Measurements from ENCODE around the gene MCCD1.

Gene MCCD1

GRCh38 chr6:31510007-31510406 is 18.8 kb upstream of the MCCD1 start:
- DNase-seq (ENCODE audit: low spot score) (no peak), FAIRE-seq (no peak)

GRCh38 chr6:31513456-31514165 is 15.2 kb upstream of the MCCD1 start:
- FAIRE-seq, result no peak

GRCh38 chr6:31521835-31522234 is 6.9 kb upstream of the MCCD1 start:
- FAIRE-seq (no peak), DNase-seq (ENCODE audit: low spot score) (no peak)

More at GRCh38 chr6:31513456-31514165, 15.2 kb upstream of the MCCD1 start:
- no peak for DNase-seq (ENCODE audit: low spot score)

- DNase-seq (ENCODE audit: low spot score) (no peak), FAIRE-seq (no peak)
These were observed 3.2 kb upstream of the MCCD1 start for GRCh38 chr6:31525553-31525931.

GRCh38 chr6:31525932-31526591 is 2.7 kb upstream of the MCCD1 start:
- no peak for DNase-seq (ENCODE audit: low spot score)
- no peak for FAIRE-seq

GRCh38 chr6:31528307-31528777 is 420 bp upstream of the MCCD1 start:
- FAIRE-seq (no peak), DNase-seq (ENCODE audit: low spot score) (no peak)

- DNase-seq (ENCODE audit: low spot score) (no peak), FAIRE-seq (no peak)
These were observed 778 bp downstream of the MCCD1 start for GRCh38 chr6:31529329-31530150.

GRCh38 chr6:31530659-31531058 is 1.9 kb downstream of the MCCD1 start:
- no peak for DNase-seq (ENCODE audit: low spot score)
- no peak for FAIRE-seq

GRCh38 chr6:31531162-31531561 is 2.4 kb downstream of the MCCD1 start:
- FAIRE-seq, result no peak
- DNase-seq (ENCODE audit: low spot score), result no peak

GRCh38 chr6:31531771-31532643 is 3.2 kb downstream of the MCCD1 start:
- no peak for FAIRE-seq

GRCh38 chr6:31532644-31533454 is 4.1 kb downstream of the MCCD1 start:
- no peak for DNase-seq (ENCODE audit: low spot score)
- no peak for FAIRE-seq

More at GRCh38 chr6:31531771-31532643, 3.2 kb downstream of the MCCD1 start:
- no peak for DNase-seq (ENCODE audit: low spot score)

- DNase-seq (ENCODE audit: low spot score) (no peak), FAIRE-seq (no peak)
These were observed 4.7 kb downstream of the MCCD1 start for GRCh38 chr6:31533455-31533841.

- FAIRE-seq (no peak), DNase-seq (ENCODE audit: low spot score) (no peak)
These were observed 5.2 kb downstream of the MCCD1 start for GRCh38 chr6:31534011-31534410.

- DNase-seq (ENCODE audit: low spot score), result no peak
These were observed 5.8 kb downstream of the MCCD1 start for GRCh38 chr6:31534521-31535040.

GRCh38 chr6:31535538-31536324 is 7.0 kb downstream of the MCCD1 start:
- DNase-seq (ENCODE audit: low spot score) (no peak), FAIRE-seq (no peak)

More at GRCh38 chr6:31534521-31535040, 5.8 kb downstream of the MCCD1 start:
- no peak for FAIRE-seq

- no peak for DNase-seq (ENCODE audit: low spot score)
- no peak for FAIRE-seq
These were observed 10.1 kb downstream of the MCCD1 start for GRCh38 chr6:31538805-31539400.

- DNase-seq (ENCODE audit: low spot score) (no peak), FAIRE-seq (no peak)
These were observed 11.9 kb downstream of the MCCD1 start for GRCh38 chr6:31540640-31541039.

- DNase-seq (ENCODE audit: low spot score) (no peak), FAIRE-seq (no peak)
These were observed 12.4 kb downstream of the MCCD1 start for GRCh38 chr6:31541059-31541657.
